H1 (cell line): Measurements from ENCODE around the gene SPOCK1. TPM values are rescaled to one million over a fixed set of nuclear protein-coding genes. Genes with fewer than 3 reads are reported as not detected.

Source experiments
- CTCF ChIA-PET: fragments of 300-600 bp; sonication (Branson Sonifier 250); formaldehyde crosslinking; loops from one replicate; lab custom pipeline; 2021; ENCODE audit not compliant: partially characterized antibody; lab: Charles Lee
- POLR2A ChIA-PET: fragments of 300-600 bp; sonication (Branson Sonifier 250); formaldehyde crosslinking; loops from one replicate; lab custom pipeline; 2021; ENCODE audit warnings: inconsistent platforms; ENCODE audit not compliant: partially characterized antibody; lab: Charles Lee
- DNase-seq, 2 experiments: peaks; one replicate each; pipeline versions ENCODE4 v3.0.0 to v3.0.0-alpha.2; 2010 to 2022; ENCODE audit warnings: low spot score in 2 of 2, low read depth in 1 of 2, mixed read lengths in 1 of 2
- FAIRE-seq: peaks from 2 replicates; lab custom pipeline; 2011; peaks lifted over from hg19 to GRCh38; lab: Jason Lieb, UNC
- H2AFZ ChIP-seq: 2 replicates; pipeline ENCODE4 v1.8.1; 2012; ENCODE audit warnings: low read length, inconsistent platforms
- H2AK5ac ChIP-seq: 2 replicates; pipeline ENCODE4 v1.6.1; 2013; ENCODE audit warnings: low read depth, low read length
- H2BK120ac ChIP-seq: replicated peaks from 2 replicates; pipeline ENCODE3; 2013; ENCODE audit warnings: low read depth, low read length, inconsistent platforms
- H2BK12ac ChIP-seq: 2 replicates; pipeline ENCODE4 v1.6.1; 2013; ENCODE audit warnings: low read depth, low read length
- H2BK15ac ChIP-seq: 2 replicates; pipeline ENCODE4 v1.6.1; 2013; ENCODE audit warnings: low read length
- H2BK20ac ChIP-seq: 2 replicates; pipeline ENCODE4 v1.6.1; 2013; ENCODE audit warnings: low read length
- H2BK5ac ChIP-seq: 2 replicates; pipeline ENCODE4 v1.6.1; 2013; ENCODE audit warnings: low read depth, low read length
- H3K14ac ChIP-seq: 2 replicates; pipeline ENCODE4 v1.6.1; 2013; ENCODE audit warnings: inconsistent platforms; ENCODE audit not compliant: insufficient read length
- H3K18ac ChIP-seq: 2 replicates; pipeline ENCODE4 v1.6.1; 2013; ENCODE audit warnings: low read length; ENCODE audit errors: extremely low read depth
- H3K23ac ChIP-seq: 2 replicates; pipeline ENCODE4 v1.6.1; 2013; ENCODE audit warnings: inconsistent platforms; ENCODE audit not compliant: insufficient read length
- H3K23me2 ChIP-seq: 2 replicates; pipeline ENCODE4 v1.6.1; 2013; ENCODE audit warnings: low read depth, low read length
- H3K27ac ChIP-seq: 2 replicates; pipeline ENCODE4 v1.6.1; 2011; ENCODE audit warnings: low read depth, low read length, inconsistent platforms
- H3K27me3 ChIP-seq, 4 experiments: replicated peaks in 1 of 4; 1 replicate in 1 of 4; 2 replicates in 3 of 4; pipeline versions ENCODE4 v1.6.1 to v1.8.1; 2011 to 2013; ENCODE audit warnings: low read length in 3 of 4, mild to moderate bottlenecking in 3 of 4, inconsistent platforms in 2 of 4, mixed read lengths in 2 of 4, moderate library complexity in 1 of 4; ENCODE audit not compliant: control insufficient read depth in 3 of 4, insufficient read depth in 3 of 4; ENCODE audit errors: extremely low read depth in 1 of 4
- H3K36me3 ChIP-seq, 4 experiments: 2 replicates each; pipeline versions ENCODE4 v1.6.1 to v1.8.1; 2011 to 2013; ENCODE audit warnings: mild to moderate bottlenecking in 4 of 4, low read length in 3 of 4, moderate library complexity in 2 of 4, control low read depth in 1 of 4, inconsistent platforms in 1 of 4; ENCODE audit not compliant: insufficient read depth in 4 of 4, control insufficient read depth in 2 of 4
- H3K4ac ChIP-seq: replicated peaks from 2 replicates; pipeline ENCODE3; 2013; ENCODE audit warnings: low read length, low read depth, mixed read lengths, inconsistent platforms; ENCODE audit not compliant: insufficient read length
- H3K4me1 ChIP-seq, 4 experiments: replicated peaks in 1 of 4; 1 replicate in 1 of 4; 2 replicates in 3 of 4; pipeline versions ENCODE4 v1.6.1 to v1.8.1; 2011 to 2013; ENCODE audit warnings: low read length in 3 of 4, inconsistent platforms in 2 of 4, mixed read lengths in 1 of 4; ENCODE audit not compliant: insufficient read depth in 4 of 4, control insufficient read depth in 3 of 4
- H3K4me2 ChIP-seq, 2 experiments: 2 replicates each; pipeline versions ENCODE4 v1.6.1 to v1.8.1; 2011 to 2013; ENCODE audit warnings: low read depth in 2 of 2, low read length in 2 of 2, control low read depth in 1 of 2, inconsistent platforms in 1 of 2, mild to moderate bottlenecking in 1 of 2; ENCODE audit not compliant: insufficient read depth in 1 of 2
- H3K4me3 ChIP-seq, 4 experiments: fragments of 200-600, 300-600 bp in 1 of 4; sonication (generic), shearing (Covaris generic), sonication (Bioruptor Twin) in 1 of 4; 2 replicates each; pipeline versions ENCODE4 v1.5.1 to v1.8.1; 2011 to 2016; ENCODE audit warnings: low read length in 4 of 4, low read depth in 3 of 4, control low read depth in 2 of 4, inconsistent platforms in 2 of 4, mild to moderate bottlenecking in 2 of 4, mixed read lengths in 1 of 4, moderate library complexity in 1 of 4; ENCODE audit not compliant: insufficient read depth in 2 of 4; ENCODE audit errors: extremely low read depth in 1 of 4
- H3K56ac ChIP-seq: replicated peaks from 2 replicates; pipeline ENCODE3; 2013; ENCODE audit warnings: low read depth, mild to moderate bottlenecking, mixed read lengths, low read length, inconsistent platforms; ENCODE audit not compliant: insufficient read length
- H3K79me1 ChIP-seq: 2 replicates; pipeline ENCODE4 v1.6.1; 2013; ENCODE audit warnings: low read depth, low read length, control low read depth
- H3K79me2 ChIP-seq, 2 experiments: 2 replicates each; pipeline versions ENCODE4 v1.6.1 to v1.8.1; 2012 to 2013; ENCODE audit warnings: low read length in 2 of 2, mild to moderate bottlenecking in 2 of 2, inconsistent platforms in 1 of 2; ENCODE audit not compliant: insufficient read depth in 2 of 2, control insufficient read depth in 1 of 2
- H3K9ac ChIP-seq, 4 experiments: replicated peaks in 1 of 4; 1 replicate in 1 of 4; 2 replicates in 3 of 4; pipeline versions ENCODE4 v1.6.1 to v1.8.1; 2011 to 2013; ENCODE audit warnings: low read depth in 3 of 4, low read length in 3 of 4, control low read depth in 2 of 4, mild to moderate bottlenecking in 2 of 4, moderate library complexity in 2 of 4, inconsistent platforms in 1 of 4; ENCODE audit errors: extremely low read depth in 1 of 4
- H3K9me3 ChIP-seq, 2 experiments: 2 replicates each; pipeline versions ENCODE4 v1.6.1 to v1.8.1; 2012 to 2013; ENCODE audit warnings: mild to moderate bottlenecking in 2 of 2, moderate library complexity in 2 of 2, control low read depth in 1 of 2, inconsistent platforms in 1 of 2, low read depth in 1 of 2, low read length in 1 of 2, mixed read lengths in 1 of 2; ENCODE audit not compliant: insufficient read depth in 2 of 2
- H4K20me1 ChIP-seq, 2 experiments: replicated peaks in 1 of 2; 2 replicates each; pipeline versions ENCODE3 to v1.8.1; 2011 to 2013; ENCODE audit warnings: inconsistent platforms in 2 of 2, low read length in 2 of 2, mild to moderate bottlenecking in 1 of 2; ENCODE audit not compliant: insufficient read depth in 2 of 2, control insufficient read depth in 1 of 2
- H4K5ac ChIP-seq: 2 replicates; pipeline ENCODE4 v1.6.1; 2013; ENCODE audit warnings: low read length, low read depth, mixed read lengths, inconsistent platforms; ENCODE audit not compliant: insufficient read length
- H4K8ac ChIP-seq: 2 replicates; pipeline ENCODE4 v1.8.0; 2013; ENCODE audit warnings: mild to moderate bottlenecking, moderate library complexity, low read length, inconsistent platforms; ENCODE audit not compliant: insufficient read depth; ENCODE audit errors: extremely low read depth
- H4K91ac ChIP-seq: replicated peaks from 2 replicates; pipeline ENCODE3; 2013; ENCODE audit warnings: low read length, mixed read lengths, inconsistent platforms; ENCODE audit not compliant: insufficient read length
- KDM1A ChIP-seq: fragments of 200-600, 300-600 bp; sonication (generic); IDR thresholded peaks from 2 replicates; pipeline ENCODE4 v1.7.1; 2016; ENCODE audit warnings: mild to moderate bottlenecking, low read length, borderline replicate concordance
- RXRA ChIP-seq: IDR thresholded peaks from 2 replicates; pipeline ENCODE4 v1.6.1; 2011; ENCODE audit warnings: low read depth, mild to moderate bottlenecking, low read length, moderate library complexity; ENCODE audit not compliant: insufficient read depth
- SIX5 ChIP-seq: IDR thresholded peaks from 2 replicates; pipeline ENCODE4 v1.6.1; 2011; ENCODE audit warnings: mild to moderate bottlenecking, low read depth, low read length
- SP1 ChIP-seq: IDR thresholded peaks from 2 replicates; pipeline ENCODE4 v1.6.1; 2011; ENCODE audit warnings: low read depth, low read length
- SP4 ChIP-seq: IDR thresholded peaks from 2 replicates; pipeline ENCODE4 v1.6.1; 2012; ENCODE audit warnings: low read length, inconsistent platforms
- TEAD4 ChIP-seq: IDR thresholded peaks from 2 replicates; pipeline ENCODE4 v1.6.1; 2012; ENCODE audit warnings: low read depth, low read length, inconsistent platforms, mixed read lengths
- WGBS, 2 experiments: shearing (Covaris generic) in 1 of 2; methylation state at CpG; one replicate each; pipeline versions ENCODE4 v1.1.6 to v1.1.7; 2013 to 2015; ENCODE audit warnings: low lambda C conversion rate in 2 of 2, mixed read lengths in 2 of 2, inconsistent platforms in 1 of 2, low coverage in 1 of 2, missing lambda C conversion rate in 1 of 2; ENCODE audit not compliant: insufficient replicate concordance in 2 of 2, insufficient coverage in 1 of 2, insufficient read length in 1 of 2; ENCODE audit errors: extremely low coverage in 1 of 2, missing lambda C conversion rate in 1 of 2; 5-methylcytosine and 5-hydroxymethylcytosine counted together
- polyA plus RNA-seq, 7 experiments: library from polyadenylated mRNA; depleted of rRNA in 3 of 7; stranded (reverse) in 5 of 7; unstranded in 2 of 7; fragments of >200 nt in 5 of 7; fragments of 200-250 nt in 2 of 7; gene quantifications; 1 replicate in 5 of 7; 2 replicates in 1 of 7; 4 replicates in 1 of 7; pipeline versions ENCODE4 v1.2.1 to v1.2.3, GENCODE V29; 2011 to 2013; ENCODE audit warnings: missing spikeins in 2 of 7, mixed read lengths in 2 of 7
- total RNA-seq: library from RNA; stranded (reverse); fragmentation: NEBNext Ultra II Directional; extraction: Animal tissue kit (Norgen Biotek cat#: 25700); gene quantifications from 2 replicates; pipeline ENCODE4 v1.2.1, GENCODE V29; 2021

SPOCK1 gene
- total and polyA plus RNA-seq, 2 of the 8 experiments (the other 6 are each of a cell fraction or from before 2014, with no cell fraction given) = 6.9 to 18.1 TPM

- H3K79me2 ChIP-seq = no peaks in the 10 kb centered on the region
- no peak overlapping the region for H2BK5ac ChIP-seq
- H3K79me1 ChIP-seq = no peaks in the 10 kb centered on the region
- H4K5ac ChIP-seq = no peak overlapping the region
- no peaks in the 10 kb centered on the region for H3K36me3 ChIP-seq
- no peak overlapping the region for H4K8ac ChIP-seq
- H2AK5ac ChIP-seq = no peak overlapping the region
- H4K91ac ChIP-seq = no peak overlapping the region
- 95% methylated on average over 1 of the region's 1 CpG; no CpG with 5 or more reads in 1 of the 2 experiments for WGBS, 2 experiments
- no peak overlapping the region for H2BK20ac ChIP-seq
- H2BK12ac ChIP-seq = no peak overlapping the region
- H3K27me3 ChIP-seq = peaks cover 0 to 1% (median 0%) of the 10 kb centered on the region in 4 experiments; a peak in 1 of 7 replicates
- ChIA-PET CTCF (interaction anchor here (0.9 to 1.5 kb wide), 6 partner anchors 8 to 300 kb away, joined by 3 to 6 read pairs (median 3); partner anchors contain the start of gene SPOCK1), POLR2A (no interaction called here)
- H3K4me2 ChIP-seq = no peak overlapping the region
- no peak for FAIRE-seq
- no peak overlapping the region for H3K4ac ChIP-seq
- no peak overlapping the region for H2BK15ac ChIP-seq
- H3K9me3 ChIP-seq = no peaks in the 10 kb centered on the region
- H3K23ac ChIP-seq = no peak overlapping the region
- no peak overlapping the region for H3K18ac ChIP-seq
- TF ChIP-seq RXRA (no peak), KDM1A (no peak), SIX5 (no peak), TEAD4 (no peak), SP4 (no peak), SP1 (no peak)
- H3K27ac ChIP-seq = no peak overlapping the region
- H3K23me2 ChIP-seq = no peaks in the 10 kb centered on the region
- H3K4me3 ChIP-seq = no peak overlapping the region
- no peaks in the 10 kb centered on the region for H4K20me1 ChIP-seq
- no peak overlapping the region for H2AFZ ChIP-seq
- H3K14ac ChIP-seq = no peak overlapping the region
- H3K9ac ChIP-seq = no peak overlapping the region
- no peak overlapping the region for H3K56ac ChIP-seq
- H2BK120ac ChIP-seq = no peak overlapping the region
- peaks cover 0 to 5% (median 2%) of the 10 kb centered on the region in 4 experiments; a peak in 1 of 7 replicates for H3K4me1 ChIP-seq
- DNase-seq = no peak
Observed at GRCh38 chr5:137294604-137295003, 204.5 kb downstream of the SPOCK1 start.
